Neural cell (in vitro differentiated cells): ENCODE results near the gene PRKD1.

Source experiments
- EZH2 ChIP-seq: fragments of 200-600, 300-800 bp; shearing (Covaris generic), sonication (generic); IDR thresholded peaks from 2 replicates; pipeline ENCODE4 v1.6.1; 2014; ENCODE audit warnings: antibody characterized with exemption, low read length, borderline replicate concordance, mild to moderate bottlenecking; ENCODE audit not compliant: insufficient read depth, poor library complexity, severe bottlenecking
- POLR2AphosphoS5 ChIP-seq: IDR thresholded peaks from 2 replicates; pipeline ENCODE4 v1.6.1; 2012

DNA sequence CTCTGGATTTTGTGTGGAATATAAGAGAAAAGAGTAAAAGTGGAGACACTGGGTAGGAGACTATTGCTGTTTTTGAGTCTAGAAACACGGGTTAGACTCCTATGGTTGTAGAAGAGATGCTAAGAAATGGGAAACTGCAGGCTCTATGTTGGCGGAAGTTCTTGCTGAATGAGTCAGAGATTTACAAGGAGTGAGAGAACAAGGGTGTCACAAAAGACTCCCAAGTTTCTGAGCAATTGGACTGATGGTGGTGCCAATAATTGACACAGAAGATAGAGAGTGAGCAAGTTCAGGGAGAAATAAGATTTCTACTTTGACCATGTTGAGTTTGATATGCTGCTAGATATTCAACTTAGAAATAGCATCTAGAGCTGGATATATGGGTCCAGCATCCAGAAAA, 2.6 kb upstream of the PRKD1 start:
- TF ChIP-seq POLR2AphosphoS5, result no peak
- TF ChIP-seq EZH2, result no peak
